ENCODE results near the gene NYNRIN.

NYNRIN gene

GRCh38 chr14:24378981-24379906 lies 19.6 kb upstream of the NYNRIN start:
- Histone ChIP-seq H3K27me3 (ENCODE audit: insufficient read depth, low read length, poor library complexity, severe bottlenecking) (no peaks in the 10 kb centered on the region), H4K20me1 (ENCODE audit: insufficient read depth, low read length, poor library complexity, severe bottlenecking) (peaks cover 4% of the 10 kb centered on the region), H3K9me3 (ENCODE audit: insufficient read depth, low read depth, low read length) (no peaks in the 10 kb centered on the region), H2AFZ (ENCODE audit: low read length) (no peak overlapping the region), H3K79me2 (ENCODE audit: insufficient read depth, low read length) (no peaks in the 10 kb centered on the region), H3K4me3 (ENCODE audit: low read length, poor library complexity, severe bottlenecking) (no peak overlapping the region), H3K9ac (ENCODE audit: low read depth, low read length, poor library complexity, severe bottlenecking) (no peak overlapping the region), H3K4me1 (ENCODE audit: insufficient read depth, low read length, poor library complexity, severe bottlenecking) (peaks cover 33% of the 10 kb centered on the region), H3F3A (ENCODE audit: low read depth) (no peaks in the 10 kb centered on the region), H3K4me2 (ENCODE audit: low read depth, low read length, poor library complexity, severe bottlenecking) (no peak overlapping the region), H3K9me2 (replicated peaks; ENCODE audit: low read depth, low read length) (no peaks in the 10 kb centered on the region), H3K36me3 (ENCODE audit: insufficient read depth, low read length) (no peaks in the 10 kb centered on the region; the same call in 1 of the 2 replicates)
- TF ChIP-seq CTCF (conservative IDR thresholded peaks at IDR 0.05; ENCODE audit: low read length) (no peak), EZH2phosphoT487 (IDR thresholded peaks at IDR 0.05; ENCODE audit: borderline replicate concordance) (no peak)

GRCh38 chr14:24379907-24380730 lies 18.7 kb upstream of the NYNRIN start:
- peaks cover 4% of the 10 kb centered on the region for H4K20me1 ChIP-seq (ENCODE audit: insufficient read depth, low read length, poor library complexity, severe bottlenecking)
- no peaks in the 10 kb centered on the region for H3K9me2 ChIP-seq (replicated peaks; ENCODE audit: low read depth, low read length)
- H3K9me3 ChIP-seq (ENCODE audit: insufficient read depth, low read depth, low read length) = no peaks in the 10 kb centered on the region
- no peaks in the 10 kb centered on the region for H3K36me3 ChIP-seq (ENCODE audit: insufficient read depth, low read length)
- no peaks in the 10 kb centered on the region for H3K27me3 ChIP-seq (ENCODE audit: insufficient read depth, low read length, poor library complexity, severe bottlenecking)
- H3K4me2 ChIP-seq (ENCODE audit: low read depth, low read length, poor library complexity, severe bottlenecking) = no peak overlapping the region
- TF ChIP-seq CTCF (conservative IDR thresholded peaks at IDR 0.05; ENCODE audit: low read length) (no peak), EZH2phosphoT487 (IDR thresholded peaks at IDR 0.05; ENCODE audit: borderline replicate concordance) (no peak)
- no peak overlapping the region for H2AFZ ChIP-seq (ENCODE audit: low read length)
- H3K79me2 ChIP-seq (ENCODE audit: insufficient read depth, low read length) = no peaks in the 10 kb centered on the region
- no peak overlapping the region for H3K9ac ChIP-seq (ENCODE audit: low read depth, low read length, poor library complexity, severe bottlenecking)
- H3K4me1 ChIP-seq (ENCODE audit: insufficient read depth, low read length, poor library complexity, severe bottlenecking) = peaks cover 30% of the 10 kb centered on the region
- no peaks in the 10 kb centered on the region for H3F3A ChIP-seq (ENCODE audit: low read depth)
- H3K4me3 ChIP-seq (ENCODE audit: low read length, poor library complexity, severe bottlenecking) = no peak overlapping the region

GRCh38 chr14:24381363-24382063 lies 17.3 kb upstream of the NYNRIN start:
- no peak for TF ChIP-seq CTCF (conservative IDR thresholded peaks at IDR 0.05; ENCODE audit: low read length)
- TF ChIP-seq EZH2phosphoT487 (IDR thresholded peaks at IDR 0.05; ENCODE audit: borderline replicate concordance) = no peak
- H3K79me2 ChIP-seq (ENCODE audit: insufficient read depth, low read length) = no peaks in the 10 kb centered on the region
- H3K36me3 ChIP-seq (ENCODE audit: insufficient read depth, low read length) = no peaks in the 10 kb centered on the region
- H3K27me3 ChIP-seq (ENCODE audit: insufficient read depth, low read length, poor library complexity, severe bottlenecking) = no peaks in the 10 kb centered on the region
- H3F3A ChIP-seq (ENCODE audit: low read depth) = no peaks in the 10 kb centered on the region
- no peaks in the 10 kb centered on the region for H3K9me2 ChIP-seq (replicated peaks; ENCODE audit: low read depth, low read length)
- H3K4me3 ChIP-seq (ENCODE audit: low read length, poor library complexity, severe bottlenecking) = no peak overlapping the region
- H2AFZ ChIP-seq (ENCODE audit: low read length) = no peak overlapping the region
- H3K4me2 ChIP-seq (ENCODE audit: low read depth, low read length, poor library complexity, severe bottlenecking) = no peak overlapping the region
- peaks cover 16% of the 10 kb centered on the region for H3K4me1 ChIP-seq (ENCODE audit: insufficient read depth, low read length, poor library complexity, severe bottlenecking)
- H3K9me3 ChIP-seq (ENCODE audit: insufficient read depth, low read depth, low read length) = no peaks in the 10 kb centered on the region
- H4K20me1 ChIP-seq (ENCODE audit: insufficient read depth, low read length, poor library complexity, severe bottlenecking) = peaks cover 3% of the 10 kb centered on the region
- H3K9ac ChIP-seq (ENCODE audit: low read depth, low read length, poor library complexity, severe bottlenecking) = no peak overlapping the region

Data from Loucy (cell line).